ENCODE data around the gene SMYD3. TPM values are rescaled to one million over a fixed set of nuclear protein-coding genes. Genes with fewer than 3 reads are reported as not detected.

The SMYD3 gene
- total and polyA plus RNA-seq, 9 of the 15 experiments (the other 6 are each of a cell fraction or from before 2014, with no cell fraction given) = 128 to 440 (median 197) TPM

DNA sequence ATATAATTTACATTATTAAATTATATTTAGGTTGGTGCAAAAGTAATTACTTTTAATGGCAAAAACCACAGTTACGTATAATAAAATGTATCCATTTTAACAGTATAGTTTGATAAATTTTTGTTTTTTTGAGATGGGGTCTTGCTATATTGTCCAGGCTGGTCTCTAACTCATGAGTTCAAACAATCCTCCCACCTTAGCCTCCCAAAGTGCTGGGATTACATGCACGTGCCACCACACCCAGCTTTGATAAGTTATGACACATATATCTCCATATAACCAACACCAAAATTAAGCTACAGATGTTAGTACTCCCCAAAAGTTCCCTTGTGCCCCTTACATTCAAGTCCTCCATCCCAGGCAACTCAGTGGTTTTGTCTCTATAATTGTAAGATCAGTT is 163.1 kb downstream of the SMYD3 start:
- DNase-seq (ENCODE audit: extremely low read depth in 1 of 4, low spot score in 3 of 4) = no peak
- Histone ChIP-seq H3K9me1 (ENCODE audit: control insufficient read depth, insufficient read depth, low read length) (no peaks in the 10 kb centered on the region), H3K9ac (ENCODE audit: insufficient read depth in 1 of 2, low read depth in 2 of 2, low read length in 2 of 2) (no peak overlapping the region), H3K27me3 (ENCODE audit: control insufficient read depth in 2 of 2, insufficient read depth in 2 of 2, low read length in 2 of 2) (no peaks in the 10 kb centered on the region), H4K20me1 (replicated peaks; ENCODE audit: control insufficient read depth, insufficient read depth, low read length) (no peaks in the 10 kb centered on the region), H3K4me2 (ENCODE audit: insufficient read depth, low read length) (no peak overlapping the region), H2AFZ (ENCODE audit: low read depth, low read length) (no peak overlapping the region), H3K9me3 (replicated peaks; ENCODE audit: control insufficient read depth, insufficient read depth, low read depth, low read length) (no peaks in the 10 kb centered on the region), H3K36me3 (ENCODE audit: control insufficient read depth, insufficient read depth, low read length) (no peaks in the 10 kb centered on the region), H3K4me1 (replicated peaks in 1 of 2; ENCODE audit: control insufficient read depth in 2 of 2, insufficient read depth in 2 of 2, low read length in 2 of 2) (no peaks in the 10 kb centered on the region), H3K27ac (ENCODE audit: extremely low read depth, low read depth, low read length) (no peak overlapping the region), H3K79me2 (ENCODE audit: control insufficient read depth, insufficient read depth, low read length) (no peaks in the 10 kb centered on the region), H3K4me3 (no peak overlapping the region)
- FAIRE-seq = no peak
- ChIA-PET CTCF (ENCODE audit: low intra/inter-chr PET ratio) (no interaction called here), POLR2A (no interaction called here)
- in situ Hi-C loops (cut with MboI) = no loop called here
- intact Hi-C loops (cut with micrococcal nuclease) = no loop called here
- BruUV-seq (replicated peaks) = no TSS peak
- WGBS (ENCODE audit: insufficient coverage, low coverage, missing lambda C conversion rate) = 60% methylated on average over 2 of the region's 2 CpGs
- TF ChIP-seq PHTF2 (CRISPR knock-in tag; IDR thresholded peaks at IDR 0.05) (no peak), ELF2 (CRISPR knock-in tag; IDR thresholded peaks at IDR 0.05) (no peak), COPS2 (conservative IDR thresholded peaks at IDR 0.05) (no peak), ZNF408 (CRISPR knock-in tag; IDR thresholded peaks at IDR 0.05; ENCODE audit: low read depth) (no peak), ZNF134 (CRISPR knock-in tag; conservative IDR thresholded peaks at IDR 0.05) (no peak), ZNF707 (CRISPR knock-in tag; conservative IDR thresholded peaks at IDR 0.05) (no peak), RBM25 (IDR thresholded peaks at IDR 0.05; ENCODE audit: low read depth, low read length, severe bottlenecking) (peak; percentile 61), ZNF121 (CRISPR knock-in tag; conservative IDR thresholded peaks at IDR 0.05) (peak; percentile 72), KLF6 (CRISPR knock-in tag; IDR thresholded peaks at IDR 0.05; ENCODE audit: borderline replicate concordance) (no peak), GATAD2A (IDR thresholded peaks at IDR 0.05) (no peak)
- TF ChIP-seq, protein P1, sequence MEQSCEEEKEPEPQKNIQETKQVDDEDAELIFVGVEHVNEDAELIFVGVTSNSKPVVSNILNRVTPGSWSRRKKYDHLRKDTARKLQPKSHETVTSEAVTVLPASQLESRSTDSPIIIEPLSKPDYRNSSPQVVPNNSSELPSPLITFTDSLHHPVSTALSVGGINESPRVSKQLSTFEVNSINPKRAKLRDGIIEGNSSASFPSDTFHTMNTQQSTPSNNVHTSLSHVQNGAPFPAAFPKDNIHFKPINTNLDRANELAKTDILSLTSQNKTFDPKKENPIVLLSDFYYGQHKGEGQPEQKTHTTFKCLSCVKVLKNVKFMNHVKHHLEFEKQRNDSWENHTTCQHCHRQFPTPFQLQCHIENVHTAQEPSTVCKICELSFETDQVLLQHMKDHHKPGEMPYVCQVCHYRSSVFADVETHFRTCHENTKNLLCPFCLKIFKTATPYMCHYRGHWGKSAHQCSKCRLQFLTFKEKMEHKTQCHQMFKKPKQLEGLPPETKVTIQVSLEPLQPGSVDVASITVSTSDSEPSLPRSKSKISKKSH (CRISPR knock-in tag; IDR thresholded peaks at IDR 0.05) = no peak
- TF ChIP-seq, protein P2, sequence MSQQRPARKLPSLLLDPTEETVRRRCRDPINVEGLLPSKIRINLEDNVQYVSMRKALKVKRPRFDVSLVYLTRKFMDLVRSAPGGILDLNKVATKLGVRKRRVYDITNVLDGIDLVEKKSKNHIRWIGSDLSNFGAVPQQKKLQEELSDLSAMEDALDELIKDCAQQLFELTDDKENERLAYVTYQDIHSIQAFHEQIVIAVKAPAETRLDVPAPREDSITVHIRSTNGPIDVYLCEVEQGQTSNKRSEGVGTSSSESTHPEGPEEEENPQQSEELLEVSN (IDR thresholded peaks at IDR 0.05; ENCODE audit: borderline replicate concordance in 1 of 2, extremely low read depth in 1 of 2, insufficient read depth in 1 of 2, insufficient read length in 1 of 2, low read depth in 1 of 2, low read length in 1 of 2, poor library complexity in 1 of 2, severe bottlenecking in 1 of 2) = no peak
- no peak for ATAC-seq

All from K562 (cell line).